Measurements from ENCODE around the gene CABCOCO1. TPM values are rescaled to one million over a fixed set of nuclear protein-coding genes. Genes with fewer than 3 reads are reported as not detected.
A peak's percentile ranks its signal among the peaks of the same experiment; 100 is the strongest.

The CABCOCO1 gene
- polyA plus RNA-seq, 1 of the 3 experiments (the other 2 are of a cell fraction): 0.71 TPM

DNA sequence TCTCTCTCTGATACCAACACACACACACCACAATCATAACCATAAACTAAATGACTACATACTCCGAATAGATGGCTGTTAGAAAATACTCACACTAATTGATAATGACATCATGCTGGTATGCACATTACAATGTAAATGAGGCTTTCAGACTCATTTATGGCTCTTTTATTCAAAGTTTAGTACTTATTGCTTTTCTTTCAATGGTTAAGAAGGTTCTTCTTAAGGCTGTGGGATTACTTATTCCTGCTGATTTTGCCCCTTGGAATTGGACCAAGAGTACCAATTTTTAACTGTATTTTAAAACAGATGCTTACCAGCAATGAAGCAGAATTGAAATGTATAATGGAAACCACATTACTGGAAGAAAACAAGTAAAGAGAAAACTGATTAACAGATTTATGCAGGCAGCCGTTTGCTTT, 20.6 kb upstream of the CABCOCO1 start:
- H3K9ac ChIP-seq: no peak overlapping the region
- H2AFZ ChIP-seq (ENCODE audit: low read depth): no peak overlapping the region
- ChIA-PET CTCF (no interaction called here), POLR2A (no interaction called here)
- H3K9me3 ChIP-seq: no peaks in the 10 kb centered on the region
- H3K4me3 ChIP-seq (ENCODE audit: low read depth in 2 of 2, low read length in 1 of 2): no peak overlapping the region; a peak in 1 of 4 replicates
- no peaks in the 10 kb centered on the region for H3K9me2 ChIP-seq
- 28% methylated on average over 2 of the region's 2 CpGs for WGBS (ENCODE audit: low lambda C conversion rate)
- no peak for DNase-seq
- no peaks in the 10 kb centered on the region for H3K27me3 ChIP-seq (ENCODE audit: insufficient read depth)
- H3K79me2 ChIP-seq (ENCODE audit: insufficient read depth): no peaks in the 10 kb centered on the region
- peak overlapping the region; percentile 64 to 65; a peak in 3 of 4 replicates for H3K27ac ChIP-seq (ENCODE audit: low read depth in 2 of 2, low read length in 1 of 2)
- no peaks in the 10 kb centered on the region for H4K20me1 ChIP-seq (ENCODE audit: insufficient read depth)
- TF ChIP-seq CHD2 (IDR thresholded peaks at IDR 0.05; ENCODE audit: low read length, partially characterized antibody): no peak
- no peak for TF ChIP-seq REST (IDR thresholded peaks at IDR 0.05; ENCODE audit: low read depth, low read length)
- no peak for TF ChIP-seq RCOR1 (IDR thresholded peaks at IDR 0.05; ENCODE audit: low read length)
- TF ChIP-seq FOSL2 (IDR thresholded peaks at IDR 0.05; ENCODE audit: borderline replicate concordance, low read depth): no peak
- TF ChIP-seq, protein P1, sequence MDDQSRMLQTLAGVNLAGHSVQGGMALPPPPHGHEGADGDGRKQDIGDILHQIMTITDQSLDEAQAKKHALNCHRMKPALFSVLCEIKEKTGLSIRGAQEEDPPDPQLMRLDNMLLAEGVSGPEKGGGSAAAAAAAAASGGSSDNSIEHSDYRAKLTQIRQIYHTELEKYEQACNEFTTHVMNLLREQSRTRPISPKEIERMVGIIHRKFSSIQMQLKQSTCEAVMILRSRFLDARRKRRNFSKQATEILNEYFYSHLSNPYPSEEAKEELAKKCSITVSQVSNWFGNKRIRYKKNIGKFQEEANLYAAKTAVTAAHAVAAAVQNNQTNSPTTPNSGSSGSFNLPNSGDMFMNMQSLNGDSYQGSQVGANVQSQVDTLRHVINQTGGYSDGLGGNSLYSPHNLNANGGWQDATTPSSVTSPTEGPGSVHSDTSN (IDR thresholded peaks at IDR 0.05): no peak
- no peak for TF ChIP-seq FOXJ3 (CRISPR knock-in tag; IDR thresholded peaks at IDR 0.05)
- TF ChIP-seq EP300 (IDR thresholded peaks at IDR 0.05; ENCODE audit: borderline replicate concordance in 1 of 2, low read depth in 1 of 2, low read length in 1 of 2): no peak
- no peak for TF ChIP-seq TAF1 (IDR thresholded peaks at IDR 0.05; ENCODE audit: borderline replicate concordance, low read depth, low read length)
- TF ChIP-seq, protein P2, sequence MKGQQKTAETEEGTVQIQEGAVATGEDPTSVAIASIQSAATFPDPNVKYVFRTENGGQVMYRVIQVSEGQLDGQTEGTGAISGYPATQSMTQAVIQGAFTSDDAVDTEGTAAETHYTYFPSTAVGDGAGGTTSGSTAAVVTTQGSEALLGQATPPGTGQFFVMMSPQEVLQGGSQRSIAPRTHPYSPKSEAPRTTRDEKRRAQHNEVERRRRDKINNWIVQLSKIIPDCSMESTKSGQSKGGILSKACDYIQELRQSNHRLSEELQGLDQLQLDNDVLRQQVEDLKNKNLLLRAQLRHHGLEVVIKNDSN (IDR thresholded peaks at IDR 0.05; ENCODE audit: borderline replicate concordance, low read depth): no peak
- no peak for TF ChIP-seq YY1 (IDR thresholded peaks at IDR 0.05; ENCODE audit: low read depth)
- TF ChIP-seq GATA2 (CRISPR knock-in tag; IDR thresholded peaks at IDR 0.05): no peak
- TF ChIP-seq RAD21 (IDR thresholded peaks at IDR 0.05; ENCODE audit: low read length): no peak
- TF ChIP-seq, protein P3, sequence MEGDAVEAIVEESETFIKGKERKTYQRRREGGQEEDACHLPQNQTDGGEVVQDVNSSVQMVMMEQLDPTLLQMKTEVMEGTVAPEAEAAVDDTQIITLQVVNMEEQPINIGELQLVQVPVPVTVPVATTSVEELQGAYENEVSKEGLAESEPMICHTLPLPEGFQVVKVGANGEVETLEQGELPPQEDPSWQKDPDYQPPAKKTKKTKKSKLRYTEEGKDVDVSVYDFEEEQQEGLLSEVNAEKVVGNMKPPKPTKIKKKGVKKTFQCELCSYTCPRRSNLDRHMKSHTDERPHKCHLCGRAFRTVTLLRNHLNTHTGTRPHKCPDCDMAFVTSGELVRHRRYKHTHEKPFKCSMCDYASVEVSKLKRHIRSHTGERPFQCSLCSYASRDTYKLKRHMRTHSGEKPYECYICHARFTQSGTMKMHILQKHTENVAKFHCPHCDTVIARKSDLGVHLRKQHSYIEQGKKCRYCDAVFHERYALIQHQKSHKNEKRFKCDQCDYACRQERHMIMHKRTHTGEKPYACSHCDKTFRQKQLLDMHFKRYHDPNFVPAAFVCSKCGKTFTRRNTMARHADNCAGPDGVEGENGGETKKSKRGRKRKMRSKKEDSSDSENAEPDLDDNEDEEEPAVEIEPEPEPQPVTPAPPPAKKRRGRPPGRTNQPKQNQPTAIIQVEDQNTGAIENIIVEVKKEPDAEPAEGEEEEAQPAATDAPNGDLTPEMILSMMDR (IDR thresholded peaks at IDR 0.05): no peak
- TF ChIP-seq FOXM1 (IDR thresholded peaks at IDR 0.05; ENCODE audit: low read depth): no peak
- H3K4me2 ChIP-seq: peak overlapping the region; percentile 22; the same call in 1 of the 2 replicates
- H3F3A ChIP-seq (replicated peaks; ENCODE audit: insufficient read depth): no peaks in the 10 kb centered on the region
- peaks cover 5 to 15% of the 10 kb centered on the region in 2 experiments; a peak in 3 of 4 replicates for H3K4me1 ChIP-seq (ENCODE audit: control insufficient read depth in 1 of 2, insufficient read depth in 2 of 2, low read depth in 1 of 2, low read length in 1 of 2)
- no peaks in the 10 kb centered on the region for H3K36me3 ChIP-seq (replicated peaks in 1 of 2; ENCODE audit: control insufficient read depth in 1 of 2, insufficient read depth in 2 of 2, low read length in 1 of 2)
